Islet of Langerhans (tissue), 1 donor: ENCODE measurements around the gene WASF3.

ENCODE experiments used
- FAIRE-seq: peaks from one replicate; lab custom pipeline; 2011; peaks lifted over from hg19 to GRCh38; lab: Jason Lieb, UNC

Gene WASF3

DNA sequence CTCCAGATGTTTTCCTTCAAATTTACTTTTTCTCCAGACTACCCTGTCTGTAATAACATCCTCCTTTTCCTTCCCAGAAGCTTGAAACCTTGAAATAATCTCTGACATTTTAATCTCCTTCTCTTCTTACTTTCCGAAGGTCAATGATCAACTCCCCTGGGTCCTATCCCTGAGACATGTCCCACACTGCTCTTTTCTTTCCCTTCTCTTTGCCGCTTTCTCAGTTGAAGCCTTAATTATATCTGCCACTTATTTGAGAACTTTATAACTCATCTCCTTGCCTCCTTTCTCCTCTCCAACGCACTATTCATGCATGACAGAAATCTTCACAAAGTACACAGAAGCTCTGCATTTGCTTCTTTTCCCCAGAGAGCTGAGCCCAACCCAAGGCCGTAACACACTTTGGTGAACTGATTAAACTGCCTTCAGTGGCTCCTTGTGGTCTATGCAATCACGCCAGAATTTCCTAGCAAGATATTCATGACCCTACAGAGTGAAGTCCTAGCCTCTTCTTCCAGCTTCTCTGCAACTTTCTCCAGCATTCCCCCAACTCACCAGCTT is 9.2 kb upstream of the WASF3 start:
- FAIRE-seq: no peak

DNA sequence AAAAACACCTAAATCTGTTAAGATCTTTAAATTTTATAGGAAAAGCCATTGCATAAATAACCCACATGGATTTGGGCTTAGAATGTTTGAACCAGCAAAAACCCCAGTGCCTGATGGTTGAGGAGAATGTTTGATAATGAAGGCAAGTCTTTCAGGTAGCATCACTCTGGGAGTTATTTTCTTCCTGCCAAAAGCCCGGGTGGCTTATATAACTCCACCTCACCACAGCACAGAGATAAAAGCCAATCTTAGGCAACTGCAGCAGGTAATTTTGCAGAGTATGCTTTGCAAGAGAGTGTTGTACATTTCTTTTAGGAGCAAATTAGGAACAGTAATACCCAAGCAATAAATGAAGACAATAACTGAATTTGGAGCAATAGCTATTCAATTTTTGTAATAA is 7.8 kb upstream of the WASF3 start:
- no peak for FAIRE-seq

DNA sequence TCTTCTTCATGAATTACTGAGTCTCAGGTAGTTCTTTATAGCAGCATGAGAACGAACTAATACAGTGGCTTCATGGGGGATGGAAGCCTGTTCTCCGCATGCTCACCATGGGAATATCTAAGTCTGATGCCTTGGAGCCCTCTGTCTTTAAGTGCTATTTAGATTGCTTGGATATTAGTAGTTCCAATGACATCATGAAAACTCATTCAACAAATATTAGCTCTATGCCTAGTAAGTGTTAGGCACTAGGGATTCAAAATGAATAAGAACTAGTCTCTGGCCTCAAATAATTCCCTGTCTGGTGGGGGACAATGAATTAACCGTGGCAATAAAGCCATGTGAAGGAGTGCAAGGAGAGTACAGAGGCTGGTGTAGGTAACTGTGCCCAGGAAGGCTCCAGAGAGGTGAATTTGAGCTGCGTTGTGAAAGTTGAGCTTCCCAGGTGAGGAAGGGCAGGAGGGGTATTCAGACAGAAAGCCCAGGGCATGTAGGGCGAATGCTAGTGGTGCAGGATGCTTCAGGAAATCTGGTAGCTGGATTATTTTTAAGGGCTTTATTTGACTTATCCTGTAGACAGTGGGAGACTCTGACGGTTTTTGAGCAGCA is 6.1 kb upstream of the WASF3 start:
- no peak for FAIRE-seq

DNA sequence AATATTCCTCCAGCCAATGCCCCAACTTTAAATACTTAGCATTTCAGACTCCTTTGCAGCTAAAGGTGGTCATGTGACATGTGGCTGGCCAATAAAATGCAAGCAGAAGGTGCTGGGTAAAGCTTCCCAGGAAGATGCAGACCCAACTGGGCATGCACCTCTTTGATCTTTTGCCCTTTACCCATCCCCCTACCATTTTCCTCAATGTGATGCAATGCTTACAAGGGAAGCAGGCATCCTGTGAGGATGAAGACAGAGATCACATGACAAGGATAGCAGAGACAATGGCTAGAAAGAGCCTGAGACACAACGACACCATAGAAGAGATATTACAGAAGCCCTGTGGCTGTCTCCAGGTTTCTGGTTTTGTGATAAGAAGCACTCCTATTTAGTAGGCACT is 2.1 kb upstream of the WASF3 start:
- FAIRE-seq: no peak

DNA sequence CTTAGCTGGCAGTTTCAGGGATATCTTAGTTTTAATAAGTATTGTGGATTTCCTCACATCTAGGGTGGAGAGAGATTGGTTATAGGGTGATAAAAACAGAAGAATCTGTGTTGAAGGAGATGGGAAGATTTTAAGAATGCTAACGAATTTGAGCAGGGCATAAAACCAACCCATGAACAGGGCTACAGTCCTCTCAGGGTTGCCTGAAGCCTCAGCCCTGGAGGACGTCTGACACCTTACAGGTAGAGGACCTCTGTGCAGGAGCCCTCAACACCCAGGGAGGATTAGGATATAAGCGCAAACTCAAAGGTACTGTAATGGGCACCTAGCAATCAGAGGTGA is 461 bp upstream of the WASF3 start:
- FAIRE-seq: peak; percentile 5

DNA sequence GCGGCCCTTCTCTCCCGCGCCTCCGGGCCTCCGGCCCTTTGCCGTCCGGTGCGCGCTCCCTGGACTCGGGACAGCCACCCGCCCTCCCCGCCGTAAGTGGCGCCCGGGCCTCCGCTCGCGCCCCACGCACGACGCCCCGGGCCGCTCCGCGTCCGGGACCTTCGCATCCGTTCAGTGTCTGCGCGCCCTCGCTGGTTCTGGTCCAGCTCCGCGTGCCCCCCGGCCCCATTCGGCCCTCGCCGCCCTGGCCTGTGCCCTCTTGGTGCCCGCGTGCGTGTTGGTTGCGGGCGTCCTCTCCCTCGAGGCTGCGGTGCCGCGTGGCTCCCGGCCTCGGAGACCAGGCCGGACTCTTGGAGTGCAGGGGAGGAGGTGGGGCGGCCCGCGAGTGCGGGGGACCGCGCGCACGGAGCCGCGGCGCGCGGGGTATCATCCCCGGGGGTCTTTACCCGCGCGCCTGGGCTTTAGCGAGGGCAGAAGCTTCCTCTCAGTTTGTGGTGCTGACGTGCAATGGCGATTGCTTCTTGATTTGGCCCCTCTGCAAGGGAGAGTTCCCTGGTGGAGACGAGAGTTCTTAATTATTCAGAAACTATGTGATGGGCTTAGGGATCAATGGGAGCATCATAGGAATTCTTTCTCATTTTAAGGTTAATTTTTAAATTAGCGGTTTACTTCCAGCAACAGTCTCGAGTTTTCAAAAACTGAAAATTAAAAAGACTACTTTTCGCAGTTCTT is 757 bp downstream of the WASF3 start:
- FAIRE-seq: no peak

DNA sequence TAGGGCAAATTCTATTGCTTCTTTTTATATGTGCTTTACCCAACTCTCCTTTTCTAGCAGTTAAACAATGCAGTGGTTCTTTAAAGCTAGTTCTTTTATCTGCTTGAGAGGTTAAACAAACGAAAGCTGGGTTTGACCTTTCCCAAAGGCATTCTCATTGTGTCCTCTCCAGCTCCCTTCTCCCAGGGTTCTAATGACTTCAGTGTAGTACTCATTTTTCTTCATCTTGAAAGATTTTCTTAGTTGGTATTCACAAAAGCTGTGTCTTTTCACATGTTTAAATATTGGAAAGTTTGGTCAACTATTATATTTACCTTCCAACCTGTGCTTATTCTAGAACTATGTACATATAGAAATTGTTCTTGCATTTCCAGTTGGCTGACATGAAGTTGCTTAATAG is 1.5 kb downstream of the WASF3 start:
- no peak for FAIRE-seq

DNA sequence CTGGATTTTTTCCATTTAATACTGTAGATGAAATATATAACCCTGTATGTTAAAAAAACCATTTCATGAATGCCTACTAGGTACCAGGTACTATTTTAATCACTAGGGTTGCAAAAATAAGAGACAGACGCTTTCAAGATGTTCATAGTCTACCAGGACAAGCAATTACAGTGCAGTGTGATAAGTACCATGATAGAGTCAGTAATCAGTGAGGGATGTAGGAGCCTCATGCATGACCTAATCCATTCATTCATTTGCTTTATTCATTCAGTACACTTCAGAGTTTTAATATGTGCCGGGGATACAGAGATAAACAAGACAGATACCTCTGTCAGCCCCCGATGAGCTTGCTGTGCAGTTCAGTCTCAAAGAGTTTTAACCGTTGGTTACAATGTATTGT is 3.0 kb downstream of the WASF3 start:
- FAIRE-seq: no peak

DNA sequence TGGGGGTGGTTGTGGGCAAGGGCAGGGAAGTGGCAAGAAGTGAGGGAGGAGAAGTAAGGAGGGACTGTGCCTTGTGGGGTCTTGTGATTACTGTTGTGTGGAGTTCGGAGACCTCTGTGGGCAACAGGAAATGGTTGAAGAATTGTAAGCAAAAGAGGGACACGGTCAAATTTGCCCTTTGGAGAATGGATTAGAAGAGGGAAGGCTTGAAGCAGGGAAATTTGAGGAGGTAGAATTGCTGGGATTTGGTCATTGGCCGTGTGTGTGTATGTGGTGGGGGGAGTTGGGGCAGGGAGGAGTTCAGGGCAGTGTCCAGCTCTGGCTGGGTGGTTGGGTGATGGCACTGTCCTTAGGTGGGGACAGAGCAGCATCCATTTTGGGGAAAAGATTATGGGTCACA is 3.6 kb downstream of the WASF3 start:
- FAIRE-seq: no peak

DNA sequence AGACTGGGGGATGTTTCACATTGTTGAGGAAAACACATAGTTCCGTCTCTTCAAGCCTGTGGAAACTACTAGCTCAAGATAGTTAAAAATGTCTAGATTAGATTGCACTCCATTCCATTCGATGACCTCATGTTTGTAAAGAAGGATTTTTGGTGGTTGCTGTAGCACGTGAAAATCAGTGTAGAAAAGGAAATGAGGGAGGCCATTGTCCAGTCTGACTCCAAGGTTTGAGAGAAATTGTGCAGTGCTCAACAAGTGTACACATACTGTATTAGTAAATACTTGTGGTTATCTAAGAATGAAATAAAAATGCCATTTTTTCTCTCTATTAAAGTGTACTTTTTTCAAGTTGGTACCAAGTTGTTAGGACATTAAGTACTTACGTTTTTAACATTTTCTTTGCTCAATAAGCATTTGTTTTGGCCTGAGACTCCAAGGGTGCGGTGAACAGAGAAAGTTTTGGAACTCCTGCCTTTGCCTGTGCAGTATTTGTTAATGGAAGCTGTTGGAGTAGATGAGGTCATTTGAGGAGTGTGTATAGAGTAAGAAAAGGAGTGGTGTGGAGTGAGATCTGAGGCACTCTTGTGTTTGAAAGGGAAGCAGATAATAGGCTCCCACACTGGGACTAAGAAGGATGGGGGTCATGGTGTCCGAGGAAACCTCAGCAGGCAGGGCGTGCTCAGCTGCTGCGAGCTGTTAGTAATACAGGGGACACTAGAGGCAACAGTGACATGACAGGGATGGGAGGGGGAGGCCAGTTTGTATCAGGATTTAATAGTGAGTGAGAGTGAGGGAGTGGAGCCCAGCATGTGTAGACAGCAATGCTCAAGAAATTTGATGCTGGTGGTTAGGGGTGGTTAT is 4.4 kb downstream of the WASF3 start:
- FAIRE-seq: no peak

DNA sequence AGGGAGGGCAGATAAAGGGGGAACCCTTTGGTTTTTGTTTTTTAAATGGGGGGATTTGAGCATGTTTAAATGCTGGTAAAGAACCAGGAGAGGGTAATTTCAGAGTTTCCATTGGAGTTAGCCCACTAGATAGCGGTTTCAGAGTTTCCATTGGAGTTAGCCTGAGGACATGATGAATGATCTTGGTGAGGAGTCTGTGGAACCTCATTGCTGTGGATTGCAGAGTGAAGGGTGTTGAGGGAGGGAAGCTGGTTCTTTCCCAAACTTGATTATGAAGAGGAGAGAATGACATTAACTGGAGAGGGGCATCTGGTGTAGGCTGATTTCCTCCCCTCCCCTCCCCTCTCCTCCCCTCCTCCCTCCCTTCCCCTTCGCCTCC is 5.0 kb downstream of the WASF3 start:
- FAIRE-seq: no peak

DNA sequence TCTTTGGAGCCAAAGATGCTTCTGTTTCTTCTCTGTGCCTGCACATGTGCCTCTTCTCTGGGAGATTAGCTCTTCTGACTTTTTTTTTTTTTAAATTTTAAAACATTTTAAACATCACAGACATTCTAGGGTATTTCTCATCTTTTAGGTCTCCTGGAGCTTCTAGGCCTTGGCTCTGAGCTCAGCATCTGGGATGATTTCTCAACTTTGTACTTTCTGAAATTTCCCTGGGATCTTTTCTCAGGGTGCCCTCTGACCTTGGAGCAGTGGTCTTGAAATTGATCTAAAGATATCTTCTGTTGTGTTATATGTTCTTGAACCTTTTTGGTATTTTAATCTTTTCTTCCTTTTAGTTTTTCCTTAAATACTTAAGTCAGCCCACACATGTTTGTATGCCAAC is 6.2 kb downstream of the WASF3 start:
- FAIRE-seq: no peak

DNA sequence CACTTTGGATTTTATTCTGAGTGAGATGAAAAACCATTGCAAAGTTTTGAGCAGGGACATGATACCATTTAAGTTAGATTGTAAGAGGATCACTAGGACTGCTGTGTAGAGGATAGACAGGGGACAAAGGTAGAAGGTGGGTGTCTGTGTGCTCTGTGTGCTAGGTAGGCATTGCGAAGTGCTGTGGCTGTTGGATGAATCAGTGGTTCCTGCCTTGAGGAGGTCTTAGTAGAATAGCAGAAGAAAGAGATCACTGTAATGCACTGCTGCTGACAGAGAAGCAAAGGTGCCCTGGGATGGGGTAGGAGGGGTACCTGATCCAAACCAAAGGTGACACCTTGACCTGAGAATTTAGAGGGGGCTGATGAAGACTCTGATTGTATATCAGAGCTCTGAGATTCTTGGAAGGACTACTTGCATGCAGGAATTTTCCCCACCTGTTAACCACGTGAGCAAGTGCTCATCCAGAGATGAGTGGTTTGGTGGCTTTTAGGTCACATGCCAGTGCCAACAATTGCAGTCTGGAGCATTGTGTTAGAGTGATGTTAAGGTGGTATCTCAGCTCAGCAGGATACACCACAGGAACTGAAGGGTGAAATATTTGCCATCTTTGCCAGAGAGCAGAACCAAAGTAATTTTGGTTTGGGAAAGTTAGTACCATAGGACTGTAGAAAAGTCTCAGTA is 10.8 kb downstream of the WASF3 start:
- FAIRE-seq: no peak

DNA sequence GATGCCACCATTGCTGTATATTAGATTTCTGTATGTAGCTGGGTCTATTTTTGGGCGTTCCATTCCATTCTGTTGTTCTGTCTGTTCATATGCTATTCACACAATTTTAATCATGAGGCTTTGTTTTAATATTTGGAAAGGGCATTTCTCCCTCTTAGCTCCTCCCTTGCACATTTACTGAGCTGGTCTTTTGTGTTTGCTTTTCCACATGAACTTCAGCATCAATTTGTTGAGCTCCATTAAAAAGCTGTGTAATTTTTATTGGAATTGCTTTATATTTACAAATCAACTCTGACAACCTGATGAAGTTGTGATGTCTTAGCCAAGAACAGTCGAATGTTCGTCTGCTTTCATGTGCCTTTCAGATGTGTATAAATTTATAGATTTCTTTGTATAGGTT is 14.0 kb downstream of the WASF3 start:
- FAIRE-seq: peak; percentile 58

DNA sequence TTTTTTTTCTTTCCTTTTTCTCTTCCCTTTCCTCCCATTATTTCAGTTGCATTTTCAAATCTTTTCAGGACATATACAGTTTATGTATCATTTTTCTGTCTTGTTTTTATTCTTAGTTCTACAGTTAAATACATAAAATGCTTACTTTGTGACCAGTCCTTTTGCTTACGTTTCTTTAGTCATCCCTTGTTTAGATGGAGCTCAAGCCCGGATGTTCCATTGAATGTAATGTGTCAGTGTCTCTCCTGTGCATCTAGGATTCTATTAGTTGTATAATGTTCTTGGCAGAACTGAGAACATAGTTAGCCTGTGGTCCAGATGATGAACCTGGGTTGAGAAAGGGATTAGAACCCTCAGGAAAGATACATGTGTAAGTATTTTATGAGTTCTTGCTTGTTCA is 17.8 kb downstream of the WASF3 start:
- no peak for FAIRE-seq

DNA sequence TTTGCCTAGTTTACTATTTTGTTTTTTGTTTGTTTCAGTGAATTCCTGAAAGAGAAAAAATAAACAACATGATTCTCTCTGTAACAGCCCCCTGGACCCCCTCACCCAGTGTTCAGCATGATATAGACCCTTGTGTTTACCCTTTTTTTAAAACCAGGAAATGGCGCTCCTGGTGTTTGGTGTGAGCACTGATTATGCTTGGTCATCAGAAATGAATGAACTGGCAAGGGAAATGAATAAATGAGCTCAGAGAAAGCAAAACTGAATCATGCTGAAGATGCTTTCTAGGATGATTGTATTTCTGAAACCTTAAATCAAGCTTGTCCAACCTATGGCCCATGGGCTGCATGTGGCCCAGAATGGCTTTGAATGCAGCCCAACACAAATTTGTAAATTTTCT is 22.1 kb downstream of the WASF3 start:
- FAIRE-seq: no peak

DNA sequence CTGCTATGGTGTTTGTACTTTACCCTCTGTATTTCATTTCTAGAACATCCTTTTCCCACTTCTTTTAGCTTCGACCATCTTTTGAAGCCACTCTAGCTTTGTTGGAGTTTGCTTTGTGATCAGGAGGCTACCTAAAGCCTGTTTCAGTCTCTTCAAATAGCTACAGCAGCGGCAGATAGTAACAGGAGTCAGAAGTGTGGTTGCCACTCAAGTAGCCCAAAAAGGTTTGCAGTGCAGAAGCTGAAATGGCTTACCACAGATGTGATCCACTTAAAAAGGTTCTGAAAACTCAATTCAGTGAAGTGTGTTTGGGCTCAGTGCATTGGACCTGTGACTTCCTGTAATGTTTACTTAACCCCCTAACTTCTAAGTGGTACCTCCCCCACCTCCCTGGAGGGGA is 26.2 kb downstream of the WASF3 start:
- no peak for FAIRE-seq

DNA sequence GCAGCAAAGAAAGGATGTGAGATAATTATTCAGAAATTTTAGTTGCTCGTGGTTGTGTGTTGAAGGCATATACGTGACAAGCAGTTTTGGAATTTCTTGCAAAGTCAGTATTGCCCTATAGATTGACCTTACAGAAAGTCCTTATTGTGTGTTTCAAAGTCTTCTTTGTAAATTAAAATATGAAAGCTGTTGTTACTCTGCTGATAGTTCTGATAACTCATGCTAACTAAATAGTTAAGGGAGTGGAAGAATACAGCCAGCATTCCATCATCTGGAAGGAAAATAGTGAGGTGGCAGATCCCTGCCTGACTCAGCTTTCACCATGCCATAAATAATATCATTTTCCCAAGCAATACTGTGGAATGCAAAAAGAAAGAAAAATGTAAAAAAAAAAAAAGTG is 27.2 kb downstream of the WASF3 start:
- no peak for FAIRE-seq

DNA sequence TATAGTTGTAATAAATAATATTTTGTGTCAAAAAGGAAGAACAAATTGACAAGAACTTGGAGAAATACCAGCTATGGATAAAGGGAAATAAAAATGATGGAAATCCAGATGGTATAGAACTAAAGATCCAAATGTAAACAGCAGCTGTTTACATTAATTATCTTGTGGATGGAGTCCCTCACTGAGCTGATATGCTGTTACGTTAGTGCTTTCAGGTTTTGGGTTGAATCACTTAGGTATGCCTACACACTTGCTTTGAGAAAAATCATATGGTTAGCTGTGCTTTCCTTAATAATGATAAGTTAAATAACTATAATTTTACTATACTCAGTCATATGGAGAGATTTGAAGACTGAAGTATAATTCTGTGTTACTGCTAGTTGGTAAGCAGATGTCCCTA is 27.7 kb downstream of the WASF3 start:
- no peak for FAIRE-seq

DNA sequence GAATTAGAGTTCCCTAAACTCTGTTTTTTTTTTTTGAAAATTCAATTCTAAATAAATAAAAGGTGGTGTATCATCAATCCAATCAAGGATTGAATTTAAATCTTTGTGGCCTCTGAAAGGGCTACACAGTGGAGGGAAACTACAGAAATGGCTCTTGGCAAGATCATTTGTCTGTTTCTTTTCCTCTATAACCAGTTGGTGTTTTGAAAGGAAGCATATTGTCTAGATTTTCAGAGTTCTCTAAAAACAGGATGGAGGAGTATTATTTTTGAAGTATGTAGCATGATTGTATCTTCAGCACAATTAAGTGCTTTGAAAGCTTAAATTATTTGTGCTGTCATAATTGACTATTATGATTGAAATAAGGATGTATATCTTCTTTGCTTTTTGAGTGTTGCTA is 29.8 kb downstream of the WASF3 start:
- no peak for FAIRE-seq

DNA sequence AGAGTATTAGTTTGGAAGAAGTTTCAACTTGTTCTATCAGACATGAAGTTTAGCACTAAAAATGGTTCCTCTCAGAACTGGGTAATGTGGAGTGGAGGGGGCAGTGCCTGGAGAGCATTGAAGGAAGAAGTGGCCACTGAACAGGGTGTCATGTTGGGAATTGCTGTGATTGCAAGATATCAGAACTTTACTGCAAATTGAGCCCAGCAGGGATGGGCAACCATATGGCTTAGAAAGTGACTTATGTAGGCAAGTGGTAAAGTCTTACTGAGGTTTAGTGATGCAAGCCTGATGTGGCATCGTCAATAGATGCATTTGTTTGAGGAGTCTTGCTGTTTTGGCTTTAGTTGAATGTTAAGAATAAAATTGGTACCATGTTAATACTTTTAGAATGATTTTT is 31.7 kb downstream of the WASF3 start:
- no peak for FAIRE-seq

DNA sequence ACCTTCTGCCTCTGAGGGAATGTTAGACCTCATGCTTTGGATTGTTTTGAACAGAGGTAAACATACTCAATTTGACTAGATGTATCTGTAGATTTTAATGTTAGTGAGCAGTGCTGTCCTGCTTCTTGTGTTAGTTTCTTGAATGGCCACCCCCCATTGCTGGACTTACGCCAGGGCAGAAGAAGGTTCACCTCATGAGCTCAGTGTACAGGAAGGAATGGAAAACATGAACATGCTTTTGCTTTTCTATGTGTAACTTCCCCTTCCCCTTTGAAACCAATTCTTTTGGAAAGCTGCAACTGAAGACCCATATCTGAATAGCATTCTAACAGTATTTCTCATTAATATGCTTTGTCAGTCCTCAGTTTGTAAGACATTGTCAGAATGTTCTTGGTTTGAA is 32.3 kb downstream of the WASF3 start:
- FAIRE-seq: no peak

DNA sequence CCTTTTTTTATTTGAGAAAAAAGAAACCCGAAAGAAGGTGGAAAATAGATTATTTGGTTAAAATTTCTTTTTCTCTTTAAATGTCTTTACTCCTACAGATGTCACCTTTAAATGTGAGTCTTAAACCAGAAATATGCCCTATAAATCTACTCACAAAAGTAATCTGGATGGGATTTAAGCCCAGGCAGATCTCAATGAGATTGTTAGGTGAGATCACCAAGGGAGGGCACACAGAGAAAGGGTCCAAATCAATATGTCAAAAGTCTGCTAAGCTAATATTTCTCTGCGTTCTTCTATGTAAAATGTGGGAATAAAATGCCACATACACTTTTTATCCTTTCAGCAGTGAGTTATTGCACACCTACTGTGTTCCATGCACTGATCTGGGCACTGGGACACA is 32.9 kb downstream of the WASF3 start:
- no peak for FAIRE-seq
